MCF 10A (cell line): Measurements from ENCODE around the gene POLR2C. TPM values are rescaled to one million over a fixed set of nuclear protein-coding genes. Genes with fewer than 3 reads are reported as not detected.

Source experiments
- BruUV-seq: library from RNA; stranded (reverse); fragments of 400-500 nt; replicated peaks from 2 replicates; lab custom pipeline; 2021; lab: Mats Ljungman, UMichigan
- CTCF ChIA-PET: fragments of 300-600 bp; sonication (Branson Sonifier 250); formaldehyde crosslinking; extraction: SDS; loops from one replicate; lab custom pipeline; 2021; ENCODE audit warnings: antibody characterized with exemption, inconsistent platforms; lab: Yijun Ruan, JAX
- POLR2A ChIA-PET: fragments of 300-600, 350-650 bp; sonication (Branson Sonifier 250); formaldehyde crosslinking; extraction: SDS; loops from one replicate; lab custom pipeline; 2020; ENCODE audit warnings: antibody characterized with exemption, inconsistent platforms; lab: Yijun Ruan, JAX
- DNase-seq: peaks from one replicate; pipeline ENCODE4 v3.0.0-alpha.2; 2018; ENCODE audit not compliant: unreplicated experiment
- H3K27ac Mint-ChIP-seq: one replicate; pipeline ENCODE4 v1.8.0; 2022; ENCODE audit warnings: mild to moderate bottlenecking, low read depth, mixed read lengths; ENCODE audit not compliant: unreplicated experiment
- H3K27me3 Mint-ChIP-seq: one replicate; pipeline ENCODE4 v1.8.0; 2022; ENCODE audit warnings: mixed read lengths; ENCODE audit not compliant: insufficient read depth, unreplicated experiment
- H3K36me3 Mint-ChIP-seq: one replicate; pipeline ENCODE4 v1.8.0; 2022; ENCODE audit warnings: mild to moderate bottlenecking, moderate library complexity, mixed read lengths; ENCODE audit not compliant: insufficient read depth, unreplicated experiment
- H3K4me1 Mint-ChIP-seq: one replicate; pipeline ENCODE4 v1.8.0; 2022; ENCODE audit warnings: mixed read lengths; ENCODE audit not compliant: insufficient read depth, unreplicated experiment
- H3K4me3 Mint-ChIP-seq: one replicate; pipeline ENCODE4 v1.8.0; 2022; ENCODE audit warnings: mild to moderate bottlenecking, moderate library complexity, mixed read lengths; ENCODE audit not compliant: unreplicated experiment
- H3K9me3 Mint-ChIP-seq: one replicate; pipeline ENCODE4 v1.8.0; 2022; ENCODE audit warnings: mixed read lengths; ENCODE audit not compliant: unreplicated experiment
- CTCF ChIP-seq: fragments of 200-600 bp; IDR thresholded peaks from one replicate; pipeline ENCODE4 v1.8.0; 2022; ENCODE audit warnings: antibody characterized with exemption, mild to moderate bottlenecking; ENCODE audit not compliant: unreplicated experiment
- intact Hi-C: fragments of 100-400 bp; cut with micrococcal nuclease; formaldehyde crosslinking; loops from 2 replicates; pipeline ENCODE4 v1.14.1; 2022
- total RNA-seq: library from RNA; stranded (reverse); gene quantifications from 2 replicates; pipeline ENCODE4 v1.2.3, GENCODE V29; 2022

Gene POLR2C
- total RNA-seq, 1 experiment from 2014 or later, result 44.8 TPM

GRCh38 chr16:57416084-57416483 is 46.4 kb upstream of the POLR2C start:
- no peaks in the 10 kb centered on the region for H3K27me3 Mint-ChIP-seq
- no peaks in the 10 kb centered on the region for H3K9me3 Mint-ChIP-seq
- no peak overlapping the region for H3K4me3 Mint-ChIP-seq
- H3K4me1 Mint-ChIP-seq, result peaks cover 21% of the 10 kb centered on the region
- ChIA-PET CTCF (interaction anchor here (0.6 to 9.6 kb wide), 34 partner anchors 10 to 374 kb away, joined by 3 to 211 read pairs (median 6); partner anchors contain the start of genes ARL2BP, CCL17, CIAPIN1 and COQ9), POLR2A (interaction anchor here (4.3 kb wide), 1 partner anchor 116 kb away, joined by 34 read pairs; no protein-coding TSS in a partner anchor)
- no peak for TF ChIP-seq CTCF
- no peaks in the 10 kb centered on the region for H3K36me3 Mint-ChIP-seq
- H3K27ac Mint-ChIP-seq, result no peak overlapping the region
- no peak for DNase-seq
- intact Hi-C loops, result loop anchor here (5.0 to 10.0 kb wide), 3 partner anchors 169 to 334 kb away; partner anchors contain the start of genes ARL2BP, PSME3IP1 and RSPRY1
- BruUV-seq, result no TSS peak

- BruUV-seq, result no TSS peak
Observed at GRCh38 chr16:57419506-57419905, 43.0 kb upstream of the POLR2C start.

GRCh38 chr16:57422026-57422944 is 40.2 kb upstream of the POLR2C start:
- Mint-ChIP-seq H3K27me3 (no peaks in the 10 kb centered on the region), H3K27ac (no peak overlapping the region), H3K4me1 (peaks cover 21% of the 10 kb centered on the region), H3K9me3 (no peaks in the 10 kb centered on the region), H3K4me3 (no peak overlapping the region), H3K36me3 (peaks cover 7% of the 10 kb centered on the region)
- intact Hi-C loops, result loop anchor here (1.0 kb wide), 1 partner anchor 122 kb away; no protein-coding TSS in a partner anchor
- ChIA-PET CTCF (interaction anchor here (0.6 to 9.6 kb wide), 11 partner anchors 9 to 341 kb away, joined by 3 to 129 read pairs (median 3); partner anchors contain the start of genes PSME3IP1 and RSPRY1), POLR2A (no interaction called here)
- TF ChIP-seq CTCF, result peak; percentile 51
- peak; percentile 69 for DNase-seq
- no TSS peak for BruUV-seq

More at GRCh38 chr16:57419506-57419905, 43.0 kb upstream of the POLR2C start:
- POLR2A ChIA-PET, result interaction anchor here (4.3 kb wide), 1 partner anchor 119 kb away, joined by 34 read pairs; no protein-coding TSS in a partner anchor
- Mint-ChIP-seq H3K9me3 (no peaks in the 10 kb centered on the region), H3K4me3 (no peak overlapping the region), H3K27me3 (no peaks in the 10 kb centered on the region), H3K27ac (no peak overlapping the region), H3K36me3 (no peaks in the 10 kb centered on the region), H3K4me1 (peaks cover 26% of the 10 kb centered on the region)
- TF ChIP-seq CTCF, result no peak
- intact Hi-C loops, result loop anchor here (1.0 to 10.0 kb wide), 5 partner anchors 43 to 337 kb away; partner anchors contain the start of genes ARL2BP, POLR2C, PSME3IP1 and RSPRY1
- DNase-seq, result no peak
- CTCF ChIA-PET, result interaction anchor here (0.5 to 9.6 kb wide), 25 partner anchors 10 to 353 kb away, joined by 3 to 211 read pairs (median 5); partner anchors contain the start of genes CCL17, CIAPIN1 and COQ9

- no peaks in the 10 kb centered on the region for H3K27me3 Mint-ChIP-seq
- no peak overlapping the region for H3K4me3 Mint-ChIP-seq
- POLR2A ChIA-PET, result no interaction called here
- H3K9me3 Mint-ChIP-seq, result no peaks in the 10 kb centered on the region
- H3K36me3 Mint-ChIP-seq, result peaks cover 13% of the 10 kb centered on the region
- peaks cover 16% of the 10 kb centered on the region for H3K4me1 Mint-ChIP-seq
- BruUV-seq, result no TSS peak
- no peak for TF ChIP-seq CTCF
- CTCF ChIA-PET, result interaction anchor here (0.6 to 9.6 kb wide), 4 partner anchors 28 to 238 kb away, joined by 3 to 129 read pairs (median 13); partner anchors contain the start of genes PSME3IP1 and RSPRY1
- H3K27ac Mint-ChIP-seq, result no peak overlapping the region
- DNase-seq, result no peak
- intact Hi-C loops, result no loop called here
Observed at GRCh38 chr16:57423152-57423551, 39.3 kb upstream of the POLR2C start.
